ENCODE results near the gene LIN54.
A peak's percentile ranks its signal among the peaks of the same experiment; 100 is the strongest.
"Not testable (repeated sequence)": the region's sequence is repeated elsewhere in the genome, so short reads cannot be mapped to it uniquely, and the experiment has no call there.

Gene LIN54

DNA sequence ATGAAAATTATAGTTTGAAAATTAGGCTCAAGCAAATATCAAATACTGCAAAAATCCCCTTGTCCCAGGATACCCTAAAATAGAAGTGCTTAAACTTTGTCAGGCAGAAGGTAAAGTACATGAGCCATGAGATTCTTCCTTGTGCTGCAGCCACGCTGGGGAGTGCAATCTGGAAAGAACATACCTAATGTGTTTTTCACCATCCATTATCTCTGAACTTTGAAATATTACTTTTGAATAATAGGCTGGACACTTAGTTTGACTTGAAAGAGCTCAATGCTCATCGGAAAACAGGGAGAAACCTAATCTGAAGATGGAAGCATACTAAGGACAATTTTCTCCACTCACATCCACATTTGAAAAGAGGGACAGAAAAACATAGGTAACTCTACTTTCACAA, 91.2 kb downstream of the LIN54 start:
- Histone ChIP-seq H4K20me1 (no peaks in the 10 kb centered on the region), H3K36me3 (peaks cover 51% of the 10 kb centered on the region), H3K4me3 (no peak overlapping the region), H3K4me2 (no peak overlapping the region), H3K9ac (no peak overlapping the region), H3K9me3 (no peaks in the 10 kb centered on the region), H3K27me3 (no peaks in the 10 kb centered on the region), H3K27ac (no peak overlapping the region), H3K4me1 (no peaks in the 10 kb centered on the region)
- TF ChIP-seq Cebpa-rat (IDR thresholded peaks at IDR 0.05), result no peak

DNA sequence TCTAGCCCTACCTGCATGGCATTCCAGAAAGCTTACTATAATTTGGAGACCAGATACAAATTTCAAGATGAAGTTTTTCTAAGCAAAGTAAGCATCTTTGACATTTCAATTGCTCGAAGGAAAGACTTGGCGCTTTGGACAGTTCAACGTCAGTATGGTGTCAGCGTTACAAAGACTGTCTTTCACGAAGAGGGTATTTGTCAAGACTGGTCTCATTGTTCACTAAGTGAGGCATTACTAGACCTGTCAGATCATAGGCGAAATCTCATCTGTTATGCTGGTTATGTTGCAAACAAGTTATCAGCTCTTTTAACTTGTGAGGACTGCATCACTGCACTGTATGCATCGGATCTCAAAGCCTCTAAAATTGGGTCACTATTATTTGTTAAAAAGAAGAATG, 92.5 kb downstream of the LIN54 start:
- H3K9me3 ChIP-seq, result no peaks in the 10 kb centered on the region
- no peak overlapping the region for H3K4me3 ChIP-seq
- no peak overlapping the region for H3K4me2 ChIP-seq
- TF ChIP-seq Cebpa-rat (IDR thresholded peaks at IDR 0.05), result no peak
- H3K36me3 ChIP-seq, result peaks cover 54% of the 10 kb centered on the region
- no peaks in the 10 kb centered on the region for H3K27me3 ChIP-seq
- H3K4me1 ChIP-seq, result no peaks in the 10 kb centered on the region
- no peaks in the 10 kb centered on the region for H4K20me1 ChIP-seq
- H3K9ac ChIP-seq, result no peak overlapping the region
- H3K27ac ChIP-seq, result no peak overlapping the region

DNA sequence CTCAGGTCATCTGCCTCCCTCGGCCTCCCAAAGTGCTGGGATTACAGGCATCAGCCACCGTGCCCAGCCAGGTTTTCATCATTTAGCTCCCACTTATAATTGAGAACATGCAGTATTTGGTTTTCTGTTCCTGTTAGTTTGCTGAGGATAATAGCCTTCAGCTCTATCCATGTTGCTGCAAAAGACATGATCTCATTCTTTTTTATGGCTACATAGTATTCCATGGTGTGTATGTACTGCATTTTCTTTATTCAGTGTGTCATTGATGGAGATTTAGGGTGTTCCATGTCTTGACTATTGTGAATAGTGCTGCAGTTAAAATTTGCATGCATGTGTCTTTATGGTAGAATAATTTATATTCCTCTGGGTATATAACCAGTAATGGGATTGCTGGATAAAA, 96.7 kb downstream of the LIN54 start:
- not testable (repeated sequence) for H3K27me3 ChIP-seq, H3K9ac ChIP-seq, H3K4me2 ChIP-seq, H3K4me1 ChIP-seq, H3K4me3 ChIP-seq, H4K20me1 ChIP-seq, H3K27ac ChIP-seq, H3K9me3 ChIP-seq
- peaks cover 60% of the 10 kb centered on the region for H3K36me3 ChIP-seq

DNA sequence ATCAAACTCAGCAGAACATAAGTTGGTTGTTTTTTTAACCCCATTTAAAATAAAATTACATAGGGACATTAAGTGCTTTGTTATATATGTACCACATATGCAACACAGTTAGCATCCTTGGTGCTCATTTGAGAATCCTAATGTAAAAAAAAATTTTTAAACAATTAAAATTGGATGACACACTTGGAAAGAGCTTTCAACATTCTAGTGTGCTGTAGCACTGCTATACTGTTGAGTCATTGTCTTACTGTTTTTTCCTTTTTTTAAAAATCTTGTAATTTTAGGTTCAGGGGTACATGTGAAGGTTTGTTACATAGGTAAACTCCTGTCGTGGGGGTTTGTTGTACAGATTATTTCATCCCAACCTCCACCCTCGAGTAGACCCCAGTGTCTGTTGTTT, 97.3 kb downstream of the LIN54 start:
- Histone ChIP-seq H3K27ac (no peak overlapping the region), H3K9ac (no peak overlapping the region), H3K4me1 (no peaks in the 10 kb centered on the region), H3K27me3 (no peaks in the 10 kb centered on the region), H3K9me3 (no peaks in the 10 kb centered on the region), H3K36me3 (peaks cover 64% of the 10 kb centered on the region), H3K4me2 (no peak overlapping the region), H3K4me3 (no peak overlapping the region), H4K20me1 (no peaks in the 10 kb centered on the region)
- TF ChIP-seq Cebpa-rat (IDR thresholded peaks at IDR 0.05), result no peak

DNA sequence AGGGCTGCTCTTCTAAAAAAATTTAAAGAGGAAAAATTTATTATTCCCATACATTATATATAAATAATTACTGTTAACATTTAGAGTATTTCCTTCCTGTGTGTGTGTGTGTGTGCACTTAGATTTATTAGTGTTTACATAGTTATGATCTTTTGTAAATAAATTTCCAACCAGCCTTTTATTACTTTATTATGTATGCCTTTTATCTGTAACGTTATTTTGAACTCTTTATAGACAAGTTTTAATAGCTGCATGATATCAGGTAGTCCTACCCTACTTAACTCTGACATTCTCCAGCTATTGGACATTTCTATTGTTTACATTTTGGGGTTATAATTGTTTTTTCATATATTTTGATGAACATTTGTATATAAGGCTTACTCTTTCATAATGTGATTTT, 101.3 kb downstream of the LIN54 start:
- Histone ChIP-seq H3K4me2 (no peak overlapping the region), H4K20me1 (no peaks in the 10 kb centered on the region), H3K4me3 (no peak overlapping the region), H3K27me3 (no peaks in the 10 kb centered on the region), H3K4me1 (no peaks in the 10 kb centered on the region), H3K36me3 (peaks cover 55% of the 10 kb centered on the region), H3K27ac (no peak overlapping the region), H3K9me3 (no peaks in the 10 kb centered on the region), H3K9ac (no peak overlapping the region)
- no peak for TF ChIP-seq Cebpa-rat (IDR thresholded peaks at IDR 0.05)

DNA sequence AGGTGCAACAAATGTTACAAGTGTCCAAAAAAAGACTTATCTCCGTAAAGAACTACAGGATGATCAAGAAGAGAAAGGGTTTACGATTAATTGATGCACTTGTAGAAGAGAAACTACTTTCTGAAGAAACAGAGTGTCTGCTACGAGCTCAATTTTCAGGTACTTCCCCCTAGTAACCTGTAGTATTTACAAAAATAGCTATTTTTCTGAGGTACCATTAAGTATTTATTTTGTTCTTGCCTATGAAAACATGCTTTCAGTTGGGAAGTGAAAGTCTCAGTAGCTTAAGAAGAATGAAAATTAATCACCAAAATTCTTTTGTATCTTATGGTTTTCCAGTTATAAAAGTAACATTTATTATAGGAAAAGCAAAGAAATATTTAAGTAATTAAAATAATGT, 104.2 kb downstream of the LIN54 start:
- Histone ChIP-seq H3K9ac (no peak overlapping the region), H4K20me1 (no peaks in the 10 kb centered on the region), H3K36me3 (peaks cover 46% of the 10 kb centered on the region), H3K9me3 (no peaks in the 10 kb centered on the region), H3K27me3 (no peaks in the 10 kb centered on the region), H3K27ac (no peak overlapping the region), H3K4me2 (no peak overlapping the region), H3K4me1 (peaks cover 12% of the 10 kb centered on the region), H3K4me3 (no peak overlapping the region)
- no peak for TF ChIP-seq Cebpa-rat (IDR thresholded peaks at IDR 0.05)

DNA sequence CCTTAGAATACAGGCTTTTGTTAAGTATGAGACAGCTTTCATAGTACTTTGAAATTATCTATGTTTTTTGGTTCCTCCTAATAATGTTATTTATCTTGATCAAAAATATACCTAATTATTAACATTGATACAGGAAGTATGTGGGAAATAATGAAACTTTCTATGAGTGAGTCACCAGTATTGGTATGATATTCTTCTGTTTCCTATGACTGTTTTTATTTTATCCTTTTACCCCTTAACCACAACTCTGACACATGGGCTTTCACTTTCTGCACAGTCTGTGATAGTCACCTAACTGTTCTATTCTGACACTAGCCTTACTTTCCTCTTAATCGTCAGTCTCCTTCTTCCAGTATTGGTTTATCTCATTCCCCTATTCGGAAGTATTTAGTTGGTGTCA, 105.4 kb downstream of the LIN54 start:
- H3K27ac ChIP-seq, result no peak overlapping the region
- TF ChIP-seq Cebpa-rat (IDR thresholded peaks at IDR 0.05), result no peak
- no peaks in the 10 kb centered on the region for H3K27me3 ChIP-seq
- H3K36me3 ChIP-seq, result peaks cover 36% of the 10 kb centered on the region
- H3K9me3 ChIP-seq, result no peaks in the 10 kb centered on the region
- H3K4me2 ChIP-seq, result no peak overlapping the region
- H3K9ac ChIP-seq, result no peak overlapping the region
- no peaks in the 10 kb centered on the region for H4K20me1 ChIP-seq
- no peak overlapping the region for H3K4me3 ChIP-seq
- peaks cover 13% of the 10 kb centered on the region for H3K4me1 ChIP-seq

DNA sequence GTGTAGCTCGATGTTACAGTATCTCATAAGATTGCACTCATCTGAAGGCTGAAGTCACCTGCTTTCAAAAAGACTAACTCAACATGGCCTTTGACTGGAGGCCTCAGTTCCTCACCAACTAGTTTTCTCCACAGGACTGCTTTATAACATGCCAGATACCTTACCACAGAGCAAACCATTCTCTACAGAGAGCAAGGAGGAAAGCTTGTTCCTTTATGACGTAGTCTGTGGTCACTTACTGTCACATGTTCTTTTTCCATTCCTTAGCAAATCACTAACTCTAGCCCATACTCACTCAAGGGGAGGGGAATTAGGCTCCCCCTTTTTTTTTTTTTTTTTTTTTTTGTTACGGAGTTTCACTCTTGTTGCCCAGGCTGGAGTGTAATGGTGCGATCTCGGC, 106.9 kb downstream of the LIN54 start:
- no peaks in the 10 kb centered on the region for H3K27me3 ChIP-seq
- no peak overlapping the region for H3K4me2 ChIP-seq
- H3K36me3 ChIP-seq, result peaks cover 32% of the 10 kb centered on the region

DNA sequence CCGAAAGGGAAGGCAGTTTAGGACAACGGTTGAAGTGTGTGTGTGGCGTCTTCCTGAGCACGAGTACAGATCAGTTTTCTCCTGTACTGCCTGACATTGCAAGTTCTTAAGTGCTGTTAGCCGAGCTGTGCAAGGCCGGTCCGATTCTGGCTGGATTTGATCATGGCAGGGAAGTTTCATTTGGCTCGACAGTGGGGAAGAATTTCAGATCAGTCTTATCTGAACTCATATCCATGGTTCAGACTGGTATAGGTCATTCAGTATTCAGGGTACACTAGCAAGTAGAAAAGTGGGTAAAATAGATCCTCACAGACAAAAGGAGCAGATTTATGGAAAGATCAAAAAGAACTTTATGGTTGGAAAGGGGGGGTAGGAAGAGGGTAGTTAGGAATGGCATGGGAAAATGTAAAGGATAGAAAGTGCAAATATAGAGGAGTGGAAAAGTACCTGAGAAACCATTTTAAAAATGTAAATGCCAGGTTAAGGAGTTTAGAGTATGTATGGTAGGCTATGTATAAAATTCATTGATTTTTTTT, 109.4 kb downstream of the LIN54 start:
- Histone ChIP-seq H3K27ac (peak overlapping the region; percentile 93), H3K4me3 (peak overlapping the region; percentile 74)
- no peak for TF ChIP-seq Cebpa-rat (IDR thresholded peaks at IDR 0.05)

More for the DNA sequence above, 106.9 kb downstream of the LIN54 start:
- Histone ChIP-seq H3K27ac (no peak overlapping the region), H3K4me1 (peaks cover 21% of the 10 kb centered on the region), H3K9ac (no peak overlapping the region), H3K4me3 (no peak overlapping the region), H4K20me1 (peaks cover 12% of the 10 kb centered on the region), H3K9me3 (no peaks in the 10 kb centered on the region)
- TF ChIP-seq Cebpa-rat (IDR thresholded peaks at IDR 0.05), result no peak

DNA sequence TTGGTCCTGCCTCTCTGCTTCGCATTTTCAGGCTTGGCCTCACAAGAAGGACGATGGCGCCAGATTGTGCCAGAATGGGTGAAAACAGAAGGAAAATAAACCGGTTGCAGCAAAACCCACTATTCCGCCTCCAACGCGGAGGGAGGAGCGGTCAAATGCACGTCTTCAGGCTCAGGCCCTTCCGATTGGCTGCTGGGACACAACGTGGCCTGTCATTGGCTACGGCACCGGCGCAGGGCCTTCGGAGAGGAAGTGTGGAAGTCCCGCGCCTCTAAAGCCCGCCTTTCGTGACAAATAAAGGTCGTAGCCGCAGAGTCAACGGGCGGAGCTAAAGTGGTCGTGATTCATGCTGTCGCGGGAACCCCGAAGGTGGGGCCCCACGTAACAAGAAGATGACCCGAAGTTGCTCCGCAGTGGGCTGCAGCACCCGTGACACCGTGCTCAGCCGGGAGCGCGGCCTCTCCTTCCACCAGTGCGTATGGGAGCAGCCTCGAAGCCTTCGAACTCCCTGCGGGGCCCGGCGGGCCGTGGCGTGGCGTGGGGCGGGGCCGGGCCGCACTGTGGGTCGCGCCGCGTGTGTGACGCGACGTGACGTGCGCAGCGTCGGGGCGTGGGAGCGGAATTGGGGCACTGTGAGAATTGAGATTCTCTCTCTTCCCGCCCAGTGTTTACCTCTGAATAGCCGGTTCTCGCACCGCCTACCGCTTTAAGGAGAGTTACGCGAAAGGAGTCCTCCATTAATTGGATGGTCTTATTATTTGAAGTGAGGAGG, 110.0 kb downstream of the LIN54 start, which contains the start of gene THAP9:
Gene THAP9, plus strand, starts transcription at position 325 of the 772 bp plus-strand sequence. Its CDS starts 68 bp downstream, at position 393.
- Histone ChIP-seq H3K27me3 (no peaks in the 10 kb centered on the region), H3K9me3 (no peaks in the 10 kb centered on the region), H3K4me1 (peaks cover 39% of the 10 kb centered on the region), H3K4me3 (peak within 1 kb of the TSS; percentile 74), H3K9ac (peak within 1 kb of the TSS; percentile 93), H3K36me3 (peaks cover 22% of the 10 kb centered on the region), H3K4me2 (peak within 1 kb of the TSS; percentile 93), H3K27ac (peak within 1 kb of the TSS; percentile 93), H4K20me1 (peaks cover 41% of the 10 kb centered on the region)
- TF ChIP-seq Cebpa-rat (IDR thresholded peaks at IDR 0.05), result no peak

More for the DNA sequence above, 109.4 kb downstream of the LIN54 start:
- H4K20me1 ChIP-seq, result peaks cover 37% of the 10 kb centered on the region
- no peaks in the 10 kb centered on the region for H3K27me3 ChIP-seq
- H3K36me3 ChIP-seq, result peaks cover 22% of the 10 kb centered on the region
- H3K9me3 ChIP-seq, result no peaks in the 10 kb centered on the region
- H3K4me1 ChIP-seq, result peaks cover 39% of the 10 kb centered on the region
- H3K4me2 ChIP-seq, result peak overlapping the region; percentile 88
- H3K9ac ChIP-seq, result peak overlapping the region; percentile 93

All from BLaER1 (cell line).